CD14-positive monocyte (primary cell): ENCODE results near the gene LPIN1. TPM values are rescaled to one million over a fixed set of nuclear protein-coding genes. Genes with fewer than 3 reads are reported as not detected.

Source experiments
- DNase-seq, 3 donors: peaks; one replicate each; pipeline ENCODE4 v3.0.0-alpha.2; 2011 to 2022
- H2AFZ ChIP-seq: 2 replicates; pipeline ENCODE4 v1.6.0; 2012; ENCODE audit warnings: mild to moderate bottlenecking, low read depth, low read length, inconsistent platforms; ENCODE audit not compliant: insufficient read depth, poor library complexity, severe bottlenecking
- H3K27ac ChIP-seq, 2 donors: 1 replicate in 1 of 2; 2 replicates in 1 of 2; pipeline ENCODE4 v1.5.1; 2012 to 2013; ENCODE audit warnings: low read length in 2 of 2, control low read depth in 1 of 2, inconsistent platforms in 1 of 2, low read depth in 1 of 2, mild to moderate bottlenecking in 1 of 2
- H3K27me3 ChIP-seq, 2 donors: one replicate each; pipeline versions ENCODE4 v1.6.0 to v1.6.1; 2011 to 2013; ENCODE audit warnings: low read length in 2 of 2; ENCODE audit not compliant: control insufficient read depth in 2 of 2, insufficient read depth in 2 of 2
- H3K36me3 ChIP-seq, 2 donors: replicated peaks in 1 of 2; 1 replicate in 1 of 2; 2 replicates in 1 of 2; pipeline versions ENCODE4 v1.5.1 to v1.6.1; 2012 to 2013; ENCODE audit warnings: low read length in 2 of 2, control low read depth in 1 of 2, inconsistent platforms in 1 of 2, mild to moderate bottlenecking in 1 of 2; ENCODE audit not compliant: insufficient read depth in 2 of 2, control insufficient read depth in 1 of 2
- H3K4me1 ChIP-seq, 2 donors: 1 replicate in 1 of 2; 2 replicates in 1 of 2; pipeline versions ENCODE4 v1.5.1 to v1.6.1; 2012 to 2013; ENCODE audit warnings: low read length in 2 of 2, control low read depth in 1 of 2, inconsistent platforms in 1 of 2, mild to moderate bottlenecking in 1 of 2, moderate library complexity in 1 of 2; ENCODE audit not compliant: insufficient read depth in 2 of 2, control insufficient read depth in 1 of 2
- H3K4me2 ChIP-seq: replicated peaks from 2 replicates; pipeline ENCODE3; 2012; ENCODE audit warnings: low read length, moderate library complexity, mild to moderate bottlenecking; ENCODE audit not compliant: poor library complexity, severe bottlenecking; ENCODE audit errors: extremely low read depth
- H3K4me3 ChIP-seq, 3 experiments: fragments of 200-600 bp in 1 of 3; sonication (generic) in 1 of 3; replicated peaks in 1 of 3; 1 replicate in 2 of 3; 2 replicates in 1 of 3; pipeline ENCODE4 v1.5.1; 2011 to 2013; ENCODE audit warnings: low read length in 3 of 3, mild to moderate bottlenecking in 3 of 3, control low read depth in 2 of 3, low read depth in 2 of 3, inconsistent platforms in 1 of 3, moderate library complexity in 1 of 3
- H3K79me2 ChIP-seq: 2 replicates; pipeline ENCODE4 v1.6.0; 2012; ENCODE audit warnings: mild to moderate bottlenecking, control low read depth, inconsistent platforms, low read length, moderate library complexity; ENCODE audit not compliant: insufficient read depth
- H3K9ac ChIP-seq: 2 replicates; pipeline ENCODE4 v1.6.0; 2017; ENCODE audit warnings: low read length, mild to moderate bottlenecking; ENCODE audit not compliant: insufficient read depth, poor library complexity, severe bottlenecking
- H3K9me3 ChIP-seq, 2 donors: replicated peaks in 1 of 2; 1 replicate in 1 of 2; 2 replicates in 1 of 2; pipeline versions ENCODE4 v1.5.1 to v1.6.1; 2012 to 2013; ENCODE audit warnings: low read length in 2 of 2, control low read depth in 1 of 2; ENCODE audit not compliant: control insufficient read depth in 1 of 2, insufficient read depth in 1 of 2
- H4K20me1 ChIP-seq: 2 replicates; pipeline ENCODE4 v1.6.0; 2012; ENCODE audit warnings: mild to moderate bottlenecking, low read length, control low read depth, moderate library complexity; ENCODE audit not compliant: insufficient read depth
- H3K27ac Mint-ChIP-seq, 7 donors: one replicate each; pipeline ENCODE4 v1.8.0; 2020; ENCODE audit warnings: mild to moderate bottlenecking in 7 of 7, mixed read lengths in 7 of 7, moderate library complexity in 6 of 7, inconsistent platforms in 2 of 7
- H3K27me3 Mint-ChIP-seq, 3 donors: one replicate each; pipeline ENCODE4 v1.8.0; 2021 to 2022; ENCODE audit warnings: low read depth in 3 of 3, mild to moderate bottlenecking in 3 of 3, mixed read lengths in 3 of 3, moderate library complexity in 3 of 3, inconsistent platforms in 1 of 3
- H3K36me3 Mint-ChIP-seq, 2 donors: one replicate each; pipeline ENCODE4 v1.8.0; 2020; ENCODE audit warnings: mixed read lengths in 2 of 2, inconsistent platforms in 1 of 2, mild to moderate bottlenecking in 1 of 2
- H3K4me1 Mint-ChIP-seq: one replicate; pipeline ENCODE4 v1.8.0; 2020; ENCODE audit warnings: mild to moderate bottlenecking, mixed read lengths
- H3K4me3 Mint-ChIP-seq, 2 donors: one replicate each; pipeline ENCODE4 v1.8.0; 2020; ENCODE audit warnings: mild to moderate bottlenecking in 2 of 2, mixed read lengths in 2 of 2, moderate library complexity in 1 of 2
- H3K9me3 Mint-ChIP-seq, 7 donors: one replicate each; pipeline ENCODE4 v1.8.0; 2020 to 2022; ENCODE audit warnings: mixed read lengths in 7 of 7, mild to moderate bottlenecking in 6 of 7, moderate library complexity in 6 of 7, inconsistent platforms in 2 of 7
- CTCF ChIP-seq: fragments of 200-600 bp; IDR thresholded peaks from one replicate; pipeline ENCODE4 v1.8.0; 2022; ENCODE audit warnings: antibody characterized with exemption, mild to moderate bottlenecking
- WGBS: methylation state at CpG from one replicate; pipeline ENCODE4 v1.1.5; 2013; ENCODE audit warnings: missing lambda C conversion rate; ENCODE audit not compliant: insufficient coverage; 5-methylcytosine and 5-hydroxymethylcytosine counted together
- intact Hi-C, 2 donors: fragments of 100-400 bp; cut with micrococcal nuclease; formaldehyde crosslinking; loops; one replicate each; pipeline versions ENCODE4 v1.15.0 to v1.15.1; 2023
- polyA plus RNA-seq, 3 donors: library from polyadenylated mRNA; depleted of rRNA in 1 of 3; unstranded in 2 of 3; stranded (reverse) in 1 of 3; fragments of 300-500 nt in 2 of 3; fragments of >200 nt in 1 of 3; fragmentation: Illumina TruSeq in 2 of 3; gene quantifications; 1 replicate in 2 of 3; 2 replicates in 1 of 3; pipeline ENCODE4 v1.2.3, GENCODE V29; 2012 to 2021

The LPIN1 gene
- polyA plus RNA-seq, 3 donors = 1.8 to 17.6 (median 2.7) TPM

- intact Hi-C loops = loop anchor here in 1 of 2 donors (10.0 kb wide), 1 partner anchor 1205 kb away; no protein-coding TSS in a partner anchor
- no peak overlapping the region for H3K9ac ChIP-seq
These were observed 53.4 kb downstream of the LPIN1 start for GRCh38 chr2:11799826-11800225.

GRCh38 chr2:11802782-11803191, 56.4 kb downstream of the LPIN1 start:
- H3K36me3 Mint-ChIP-seq = peaks cover 83 to 85% of the 10 kb centered on the region in 2 donors
- DNase-seq = no peak
- Histone ChIP-seq H3K79me2 (no peaks in the 10 kb centered on the region), H3K9ac (no peak overlapping the region), H3K27me3 (no peaks in the 10 kb centered on the region), H3K27ac (no peak overlapping the region), H3K4me2 (no peak overlapping the region), H4K20me1 (no peaks in the 10 kb centered on the region), H2AFZ (no peak overlapping the region), H3K9me3 (no peaks in the 10 kb centered on the region), H3K4me1 (no peaks in the 10 kb centered on the region), H3K4me3 (no peak overlapping the region), H3K36me3 (peaks cover 57 to 93% of the 10 kb centered on the region in 2 donors)
- H3K4me1 Mint-ChIP-seq = no peaks in the 10 kb centered on the region
- H3K27ac Mint-ChIP-seq = no peak overlapping the region
- H3K9me3 Mint-ChIP-seq = no peaks in the 10 kb centered on the region
- intact Hi-C loops = no loop called here
- TF ChIP-seq CTCF = no peak
- 94% methylated on average over 5 of the region's 11 CpGs for WGBS
- no peak overlapping the region for H3K4me3 Mint-ChIP-seq
- no peaks in the 10 kb centered on the region for H3K27me3 Mint-ChIP-seq

More at GRCh38 chr2:11799826-11800225, 53.4 kb downstream of the LPIN1 start:
- H3K79me2 ChIP-seq = no peaks in the 10 kb centered on the region
- Mint-ChIP-seq H3K27me3 (peaks cover 0 to 2% (median 0%) of the 10 kb centered on the region in 3 donors), H3K27ac (no peak overlapping the region), H3K4me3 (no peak overlapping the region), H3K36me3 (peaks cover 83 to 85% of the 10 kb centered on the region in 2 donors), H3K4me1 (no peaks in the 10 kb centered on the region), H3K9me3 (no peaks in the 10 kb centered on the region)
- WGBS = 97% methylated on average over 6 of the region's 8 CpGs
- TF ChIP-seq CTCF = no peak
- H2AFZ ChIP-seq = no peak overlapping the region
- H3K9me3 ChIP-seq = no peaks in the 10 kb centered on the region
- DNase-seq = no peak
- H3K4me3 ChIP-seq = no peak overlapping the region
- H3K36me3 ChIP-seq = peaks cover 62 to 93% of the 10 kb centered on the region in 2 donors
- no peak overlapping the region for H3K27ac ChIP-seq
- H3K4me2 ChIP-seq = no peak overlapping the region
- H3K4me1 ChIP-seq = no peaks in the 10 kb centered on the region
- no peaks in the 10 kb centered on the region for H3K27me3 ChIP-seq
- H4K20me1 ChIP-seq = no peaks in the 10 kb centered on the region
